Activated T-cell treated with anti-CD3 and anti-CD28 coated beads for 1 hour (primary cell): ENCODE measurements around the gene DUSP2.

Source experiments
- DNase-seq: peaks from one replicate; pipeline ENCODE4 v3.0.0-alpha.2; 2020; ENCODE audit warnings: low read depth

The DUSP2 gene

GRCh38 chr2:96145036-96145847 is at the start of gene DUSP2:
Gene DUSP2, minus strand, starts transcription at chr2:96145440. Its CDS starts 86 bp downstream, at chr2:96145354.
- peak; percentile 90 for DNase-seq

- DNase-seq: no peak
Measured at GRCh38 chr2:96191937-96192670, 46.9 kb upstream of the DUSP2 start.

GRCh38 chr2:96188821-96189526 is 43.7 kb upstream of the DUSP2 start:
- DNase-seq: no peak

GRCh38 chr2:96186562-96186961 is 41.3 kb upstream of the DUSP2 start:
- DNase-seq: no peak

GRCh38 chr2:96185516-96185915 is 40.3 kb upstream of the DUSP2 start:
- no peak for DNase-seq

GRCh38 chr2:96184989-96185388 is 39.7 kb upstream of the DUSP2 start:
- no peak for DNase-seq

GRCh38 chr2:96184188-96184587 is 38.9 kb upstream of the DUSP2 start:
- no peak for DNase-seq

- DNase-seq: no peak
Measured at GRCh38 chr2:96181529-96181928, 36.3 kb upstream of the DUSP2 start.

GRCh38 chr2:96180521-96180920 is 35.3 kb upstream of the DUSP2 start:
- no peak for DNase-seq

- no peak for DNase-seq
Measured at GRCh38 chr2:96180002-96180401, 34.8 kb upstream of the DUSP2 start.

- no peak for DNase-seq
Measured at GRCh38 chr2:96176661-96177060, 31.4 kb upstream of the DUSP2 start.

GRCh38 chr2:96175951-96176350 is 30.7 kb upstream of the DUSP2 start:
- no peak for DNase-seq

GRCh38 chr2:96174251-96175144 is 29.3 kb upstream of the DUSP2 start:
- peak; percentile 80 for DNase-seq

- no peak for DNase-seq
Measured at GRCh38 chr2:96171831-96172230, 26.6 kb upstream of the DUSP2 start.

GRCh38 chr2:96170626-96171025 is 25.4 kb upstream of the DUSP2 start:
- no peak for DNase-seq

- no peak for DNase-seq
Measured at GRCh38 chr2:96169868-96170507, 24.7 kb upstream of the DUSP2 start.

- no peak for DNase-seq
Measured at GRCh38 chr2:96167407-96168013, 22.3 kb upstream of the DUSP2 start.

GRCh38 chr2:96164459-96165184 is 19.4 kb upstream of the DUSP2 start:
- DNase-seq: no peak

- peak; percentile 51 for DNase-seq
Measured at GRCh38 chr2:96163768-96164429, 18.7 kb upstream of the DUSP2 start.

GRCh38 chr2:96163415-96163767 is 18.2 kb upstream of the DUSP2 start:
- DNase-seq: no peak
